ENCODE data around the gene MACROD2. TPM values are rescaled to one million over a fixed set of nuclear protein-coding genes. Genes with fewer than 3 reads are reported as not detected.

Gene MACROD2
- total and polyA plus RNA-seq, 2 experiments from 2014 or later, result 2.8 to 4.3 TPM

DNA sequence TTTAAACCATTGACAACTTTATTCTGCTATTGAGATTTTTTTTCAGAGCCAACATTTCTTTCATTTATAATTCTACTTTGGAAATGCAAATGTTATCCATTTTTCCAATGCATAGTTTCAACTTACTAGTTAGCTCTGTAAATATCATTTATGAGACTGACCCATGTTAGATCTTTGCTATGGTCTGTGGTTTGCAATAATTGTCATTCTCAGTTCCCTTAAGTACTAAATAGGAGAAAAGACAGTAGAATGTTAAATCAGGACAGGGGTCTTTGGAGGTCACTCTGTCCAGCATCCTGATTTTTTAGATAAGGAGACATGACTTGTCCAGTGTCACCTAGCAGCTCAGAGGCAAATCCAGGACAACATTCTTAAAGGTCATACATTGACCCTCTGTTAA lies 864.3 kb downstream of the MACROD2 start:
- Histone ChIP-seq H3K9me2 (ENCODE audit: insufficient read depth) (no peaks in the 10 kb centered on the region), H3K4me2 (no peak overlapping the region), H3K27me3 (ENCODE audit: insufficient read depth) (0 out of 2 replicates have a peak, but pooled peaks cover 4% of the 10 kb centered on the region), H3F3A (replicated peaks; ENCODE audit: low read depth) (no peaks in the 10 kb centered on the region; the same call in 1 of the 2 replicates), H3K4me3 (no peak overlapping the region), H3K27ac (ENCODE audit: low read depth) (no peak overlapping the region), H2AFZ (no peak overlapping the region), H3K4me1 (ENCODE audit: insufficient read depth) (peaks cover 16% of the 10 kb centered on the region; the same call in 1 of the 2 replicates), H3K36me3 (ENCODE audit: insufficient read depth) (no peaks in the 10 kb centered on the region), H3K79me2 (replicated peaks; ENCODE audit: insufficient read depth) (no peaks in the 10 kb centered on the region), H4K20me1 (replicated peaks; ENCODE audit: insufficient read depth) (no peaks in the 10 kb centered on the region)
- Mint-ChIP-seq H3K4me1 (peaks cover 20% of the 10 kb centered on the region), H3K9me3 (no peaks in the 10 kb centered on the region; the same call in 2 of the 3 replicates), H3K27ac (no peak overlapping the region), H3K27me3 (ENCODE audit: insufficient read depth, low read depth, poor library complexity) (peaks cover 21% of the 10 kb centered on the region), H3K36me3 (ENCODE audit: low read depth) (no peaks in the 10 kb centered on the region; the same call in 2 of the 3 replicates), H3K4me3 (no peak overlapping the region)
- TF ChIP-seq ZNF331 (CRISPR knock-in tag; IDR thresholded peaks at IDR 0.05; ENCODE audit: low read depth), result no peak
- ATAC-seq (no peak), DNase-seq (ENCODE audit: low spot score) (no peak)

DNA sequence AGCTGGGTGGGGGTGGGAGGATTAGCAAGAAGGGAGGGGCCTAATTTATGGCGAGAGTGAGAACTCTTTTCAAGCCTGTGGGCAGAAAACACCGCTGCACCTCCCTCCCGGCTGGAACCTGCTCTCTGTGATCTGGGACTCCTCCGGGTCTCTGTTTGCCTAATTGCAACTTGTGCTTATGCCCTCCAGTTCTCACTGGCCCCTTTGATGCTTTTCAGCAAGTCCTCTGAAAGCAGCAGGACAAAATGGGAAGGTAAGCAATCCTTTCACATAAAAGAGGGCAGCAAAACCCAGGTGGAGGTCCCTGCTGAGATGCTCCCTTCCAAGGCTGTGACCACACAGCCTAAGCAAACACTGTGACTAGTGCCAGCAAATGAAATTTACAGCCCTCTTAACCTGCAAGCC lies 865.1 kb downstream of the MACROD2 start:
- Histone ChIP-seq H4K20me1 (replicated peaks; ENCODE audit: insufficient read depth) (no peaks in the 10 kb centered on the region), H3K4me1 (ENCODE audit: insufficient read depth) (peaks cover 16% of the 10 kb centered on the region; the same call in 1 of the 2 replicates), H2AFZ (no peak overlapping the region), H3K79me2 (replicated peaks; ENCODE audit: insufficient read depth) (no peaks in the 10 kb centered on the region), H3K9me2 (ENCODE audit: insufficient read depth) (no peaks in the 10 kb centered on the region), H3F3A (replicated peaks; ENCODE audit: low read depth) (no peaks in the 10 kb centered on the region; the same call in 1 of the 2 replicates), H3K36me3 (ENCODE audit: insufficient read depth) (no peaks in the 10 kb centered on the region), H3K4me3 (no peak overlapping the region), H3K27me3 (ENCODE audit: insufficient read depth) (0 out of 2 replicates have a peak, but pooled peaks cover 4% of the 10 kb centered on the region), H3K27ac (ENCODE audit: low read depth) (no peak overlapping the region), H3K4me2 (peak overlapping the region; percentile 61)
- TF ChIP-seq NANOG (IDR thresholded peaks at IDR 0.05; ENCODE audit: borderline replicate concordance) (peak; percentile 55; the same call in 1 of the 2 replicates), STAT1 (IDR thresholded peaks at IDR 0.05; ENCODE audit: unreplicated experiment) (no peak), CREB1 (CRISPR knock-in tag; IDR thresholded peaks at IDR 0.05; ENCODE audit: low read depth) (no peak)
- TF ChIP-seq, protein P1, sequence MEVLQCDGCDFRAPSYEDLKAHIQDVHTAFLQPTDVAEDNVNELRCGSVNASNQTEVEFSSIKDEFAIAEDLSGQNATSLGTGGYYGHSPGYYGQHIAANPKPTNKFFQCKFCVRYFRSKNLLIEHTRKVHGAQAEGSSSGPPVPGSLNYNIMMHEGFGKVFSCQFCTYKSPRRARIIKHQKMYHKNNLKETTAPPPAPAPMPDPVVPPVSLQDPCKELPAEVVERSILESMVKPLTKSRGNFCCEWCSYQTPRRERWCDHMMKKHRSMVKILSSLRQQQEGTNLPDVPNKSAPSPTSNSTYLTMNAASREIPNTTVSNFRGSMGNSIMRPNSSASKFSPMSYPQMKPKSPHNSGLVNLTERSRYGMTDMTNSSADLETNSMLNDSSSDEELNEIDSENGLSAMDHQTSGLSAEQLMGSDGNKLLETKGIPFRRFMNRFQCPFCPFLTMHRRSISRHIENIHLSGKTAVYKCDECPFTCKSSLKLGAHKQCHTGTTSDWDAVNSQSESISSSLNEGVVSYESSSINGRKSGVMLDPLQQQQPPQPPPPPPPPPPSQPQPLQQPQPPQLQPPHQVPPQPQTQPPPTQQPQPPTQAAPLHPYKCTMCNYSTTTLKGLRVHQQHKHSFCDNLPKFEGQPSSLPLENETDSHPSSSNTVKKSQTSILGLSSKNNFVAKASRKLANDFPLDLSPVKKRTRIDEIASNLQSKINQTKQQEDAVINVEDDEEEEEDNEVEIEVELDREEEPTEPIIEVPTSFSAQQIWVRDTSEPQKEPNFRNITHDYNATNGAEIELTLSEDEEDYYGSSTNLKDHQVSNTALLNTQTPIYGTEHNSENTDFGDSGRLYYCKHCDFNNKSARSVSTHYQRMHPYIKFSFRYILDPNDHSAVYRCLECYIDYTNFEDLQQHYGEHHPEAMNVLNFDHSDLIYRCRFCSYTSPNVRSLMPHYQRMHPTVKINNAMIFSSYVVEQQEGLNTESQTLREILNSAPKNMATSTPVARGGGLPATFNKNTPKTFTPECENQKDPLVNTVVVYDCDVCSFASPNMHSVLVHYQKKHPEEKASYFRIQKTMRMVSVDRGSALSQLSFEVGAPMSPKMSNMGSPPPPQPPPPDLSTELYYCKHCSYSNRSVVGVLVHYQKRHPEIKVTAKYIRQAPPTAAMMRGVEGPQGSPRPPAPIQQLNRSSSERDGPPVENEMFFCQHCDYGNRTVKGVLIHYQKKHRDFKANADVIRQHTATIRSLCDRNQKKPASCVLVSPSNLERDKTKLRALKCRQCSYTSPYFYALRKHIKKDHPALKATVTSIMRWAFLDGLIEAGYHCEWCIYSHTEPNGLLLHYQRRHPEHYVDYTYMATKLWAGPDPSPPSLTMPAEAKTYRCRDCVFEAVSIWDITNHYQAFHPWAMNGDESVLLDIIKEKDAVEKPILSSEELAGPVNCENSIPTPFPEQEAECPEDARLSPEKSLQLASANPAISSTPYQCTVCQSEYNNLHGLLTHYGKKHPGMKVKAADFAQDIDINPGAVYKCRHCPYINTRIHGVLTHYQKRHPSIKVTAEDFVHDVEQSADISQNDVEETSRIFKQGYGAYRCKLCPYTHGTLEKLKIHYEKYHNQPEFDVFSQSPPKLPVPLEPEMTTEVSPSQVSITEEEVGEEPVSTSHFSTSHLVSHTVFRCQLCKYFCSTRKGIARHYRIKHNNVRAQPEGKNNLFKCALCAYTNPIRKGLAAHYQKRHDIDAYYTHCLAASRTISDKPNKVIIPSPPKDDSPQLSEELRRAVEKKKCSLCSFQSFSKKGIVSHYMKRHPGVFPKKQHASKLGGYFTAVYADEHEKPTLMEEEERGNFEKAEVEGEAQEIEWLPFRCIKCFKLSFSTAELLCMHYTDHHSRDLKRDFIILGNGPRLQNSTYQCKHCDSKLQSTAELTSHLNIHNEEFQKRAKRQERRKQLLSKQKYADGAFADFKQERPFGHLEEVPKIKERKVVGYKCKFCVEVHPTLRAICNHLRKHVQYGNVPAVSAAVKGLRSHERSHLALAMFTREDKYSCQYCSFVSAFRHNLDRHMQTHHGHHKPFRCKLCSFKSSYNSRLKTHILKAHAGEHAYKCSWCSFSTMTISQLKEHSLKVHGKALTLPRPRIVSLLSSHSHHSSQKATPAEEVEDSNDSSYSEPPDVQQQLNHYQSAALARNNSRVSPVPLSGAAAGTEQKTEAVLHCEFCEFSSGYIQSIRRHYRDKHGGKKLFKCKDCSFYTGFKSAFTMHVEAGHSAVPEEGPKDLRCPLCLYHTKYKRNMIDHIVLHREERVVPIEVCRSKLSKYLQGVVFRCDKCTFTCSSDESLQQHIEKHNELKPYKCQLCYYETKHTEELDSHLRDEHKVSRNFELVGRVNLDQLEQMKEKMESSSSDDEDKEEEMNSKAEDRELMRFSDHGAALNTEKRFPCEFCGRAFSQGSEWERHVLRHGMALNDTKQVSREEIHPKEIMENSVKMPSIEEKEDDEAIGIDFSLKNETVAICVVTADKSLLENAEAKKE (CRISPR knock-in tag; IDR thresholded peaks at IDR 0.05), result peak; percentile 53; the same call in 1 of the 2 replicates
- Mint-ChIP-seq H3K36me3 (ENCODE audit: low read depth) (no peaks in the 10 kb centered on the region; the same call in 2 of the 3 replicates), H3K27me3 (ENCODE audit: insufficient read depth, low read depth, poor library complexity) (peaks cover 23% of the 10 kb centered on the region), H3K4me3 (0 out of 3 replicates have a peak overlapping the region, but pooled peaks have one; percentile 27), H3K9me3 (no peaks in the 10 kb centered on the region; the same call in 2 of the 3 replicates), H3K4me1 (peaks cover 26% of the 10 kb centered on the region), H3K27ac (no peak overlapping the region)
- DNase-seq (ENCODE audit: low spot score) (peak; percentile 71), ATAC-seq (peak; percentile 96)

Data from GM23338 (cell line).